GM18502 (cell line): ENCODE results near the gene SUCLA2.
A peak's percentile ranks its signal among the peaks of the same experiment; 100 is the strongest.
"Not testable (repeated sequence)": the region's sequence is repeated elsewhere in the genome, so short reads cannot be mapped to it uniquely, and the experiment has no call there.

ENCODE experiments used
- ATAC-seq: cut with Tn5 transposase; IDR thresholded peaks from one replicate; pipeline ENCODE4 v1.9.1; 2021; ENCODE audit warnings: mild to moderate bottlenecking; ENCODE audit not compliant: unreplicated experiment, poor library complexity

SUCLA2 gene

GRCh38 chr13:48001114-48001881, at the start of gene SUCLA2:
SUCLA2 (minus strand) TSS chr13:48001273; CDS start chr13:48001269, 4 bp downstream.
- peak; percentile 99 for ATAC-seq

GRCh38 chr13:48050550-48050949, 49.5 kb upstream of the SUCLA2 start:
- ATAC-seq: no peak

DNA sequence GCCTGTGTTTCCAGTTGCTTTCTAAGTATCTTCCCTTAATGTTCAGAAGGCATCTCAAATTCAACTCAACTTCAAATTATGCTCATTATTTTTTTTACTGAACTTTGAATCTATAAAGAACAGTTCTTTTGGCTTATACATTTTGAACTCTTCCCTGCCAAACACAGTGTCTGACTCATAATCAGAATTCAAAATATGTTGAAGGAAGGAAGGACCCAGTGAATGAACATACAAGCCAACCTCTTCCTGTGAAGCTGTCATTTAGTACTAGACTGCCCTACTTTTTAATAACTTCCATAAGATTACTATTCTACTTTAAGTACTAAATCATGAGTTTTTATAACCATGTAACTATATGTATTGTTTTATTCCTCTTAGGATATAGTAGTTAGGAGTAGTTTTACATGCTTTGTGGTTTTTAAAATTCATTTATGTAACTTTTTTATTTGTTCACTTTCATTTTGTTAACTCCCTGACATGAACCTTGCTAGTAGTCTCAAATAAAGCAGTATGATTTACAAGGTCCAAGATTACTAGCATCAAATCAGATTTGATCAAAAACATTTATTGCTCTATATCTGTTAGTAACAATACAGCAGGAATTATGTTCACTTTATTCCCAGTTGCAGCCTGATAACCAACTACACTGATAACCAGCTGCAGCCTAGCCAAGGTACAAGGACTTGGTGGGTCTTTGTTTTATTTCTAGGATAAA, 42.9 kb upstream of the SUCLA2 start:
- ATAC-seq: no peak

DNA sequence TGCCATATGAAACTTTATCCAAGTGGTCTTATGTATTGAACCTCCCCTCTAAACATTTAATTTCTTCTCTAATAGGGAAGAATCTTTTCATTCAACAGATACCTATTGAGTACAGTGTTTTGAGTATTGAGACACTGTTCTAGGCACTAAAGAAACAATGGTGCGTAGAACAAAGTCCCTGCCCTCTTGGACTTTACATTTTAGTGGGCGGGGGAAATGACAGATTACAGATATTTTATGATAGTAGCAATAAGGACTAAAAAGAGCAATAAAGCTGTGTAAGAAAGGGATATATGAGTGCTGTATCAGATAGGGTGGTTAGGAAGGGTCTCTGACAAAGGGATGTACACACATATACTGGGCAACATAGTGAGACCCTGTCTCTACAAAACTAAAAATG, 41.8 kb upstream of the SUCLA2 start:
- no peak for ATAC-seq

DNA sequence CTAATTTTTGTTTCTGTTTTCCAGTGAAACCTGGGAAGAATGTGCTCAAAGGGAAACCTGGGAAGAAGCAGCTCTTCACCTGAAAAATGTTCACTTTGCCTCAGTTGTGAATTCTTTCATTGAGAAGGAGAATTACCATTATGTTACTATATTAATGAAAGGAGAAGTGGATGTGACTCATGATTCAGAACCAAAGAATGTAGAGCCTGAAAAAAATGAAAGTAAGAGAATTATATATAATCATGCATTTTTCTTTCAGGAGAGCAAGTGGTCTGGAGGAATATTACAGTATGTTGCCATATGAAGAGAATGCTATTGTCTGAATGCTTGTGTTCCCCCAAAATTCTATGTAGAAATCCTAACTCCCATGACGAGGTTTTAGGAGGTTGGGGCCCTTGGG, 39.8 kb upstream of the SUCLA2 start:
- no peak for ATAC-seq

- ATAC-seq: no peak
Measured at GRCh38 chr13:48040049-48040448, 39.0 kb upstream of the SUCLA2 start.

DNA sequence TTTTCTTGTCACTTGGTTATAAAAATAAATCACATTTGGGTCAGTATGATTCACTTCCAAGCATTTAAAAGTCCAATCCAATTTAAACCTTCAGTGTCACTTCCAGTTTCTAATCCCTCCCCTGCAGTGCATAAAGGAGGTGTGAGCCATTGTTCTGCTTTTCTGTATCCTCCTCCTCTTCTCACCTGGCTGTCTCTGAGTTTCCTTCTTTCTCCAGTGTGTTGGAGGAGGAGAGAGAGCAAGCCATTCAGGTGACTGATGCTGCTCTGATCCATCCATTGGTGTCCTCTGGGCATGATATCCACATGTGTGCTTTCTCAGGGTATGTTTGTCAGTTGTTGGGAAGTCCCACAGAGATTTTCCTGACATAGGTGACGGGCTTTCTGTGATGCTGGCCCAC, 37.7 kb upstream of the SUCLA2 start:
- ATAC-seq: no peak

GRCh38 chr13:48037346-48038173, 36.5 kb upstream of the SUCLA2 start, which contains the start of gene NUDT15:
NUDT15 (plus strand) TSS chr13:48037726; CDS start chr13:48037747, 21 bp downstream.
- ATAC-seq: peak; percentile 93

DNA sequence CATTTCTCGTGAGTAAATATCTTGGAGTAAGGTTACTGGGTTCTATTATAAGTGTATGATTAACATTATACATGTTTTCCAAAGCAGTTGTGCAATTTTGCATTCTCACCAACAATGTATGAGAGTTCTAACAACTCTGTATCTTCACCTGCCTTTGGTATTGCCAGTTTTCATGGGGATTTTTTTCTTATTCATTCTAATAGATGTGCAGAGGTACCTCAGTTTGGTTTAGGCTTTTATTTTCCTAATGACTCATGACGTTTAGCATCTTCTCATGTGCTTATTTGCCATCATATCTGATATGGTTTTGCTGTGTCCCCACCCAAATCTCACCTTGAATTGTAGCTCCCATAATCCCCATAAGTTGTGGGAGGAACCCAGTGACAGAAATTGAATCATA, 28.8 kb upstream of the SUCLA2 start:
- no peak for ATAC-seq

DNA sequence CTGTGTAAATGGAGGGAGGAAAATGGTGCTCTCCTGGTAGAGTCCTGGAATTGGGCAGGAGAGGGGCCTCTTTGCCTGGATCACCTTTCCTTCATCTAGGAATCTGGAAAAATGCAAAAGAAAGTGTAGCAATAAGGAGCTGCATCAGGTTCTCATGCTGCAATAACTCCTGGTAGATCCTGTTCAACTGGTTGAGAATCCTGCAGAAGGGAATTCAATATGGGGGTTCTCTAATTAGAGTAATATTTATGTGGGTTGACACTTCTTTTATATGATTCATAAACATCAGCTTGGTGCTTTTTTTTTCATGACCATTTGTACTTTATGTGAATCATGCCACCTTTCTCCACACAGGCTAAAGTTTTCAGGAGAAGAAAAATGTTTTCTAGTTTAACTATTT, 27.0 kb upstream of the SUCLA2 start:
- no peak for ATAC-seq

DNA sequence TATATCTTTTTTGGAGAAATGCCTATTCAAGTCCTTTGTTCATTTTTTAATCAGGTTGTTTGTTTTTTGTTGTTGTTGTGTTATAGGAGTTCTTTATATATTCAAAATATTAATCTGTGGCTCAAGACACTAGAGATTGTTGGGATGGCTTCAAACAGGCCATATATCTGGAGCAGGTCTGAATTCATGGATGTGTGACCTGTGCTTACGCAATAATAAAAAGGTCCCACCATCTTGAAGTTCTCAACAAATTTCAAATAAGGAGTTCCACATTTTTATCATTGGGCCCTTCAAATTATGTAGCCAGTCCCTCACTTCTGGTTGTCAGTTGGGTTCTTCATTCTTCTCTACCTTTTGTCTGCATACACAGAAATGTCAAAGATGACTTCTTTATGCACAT, 18.7 kb upstream of the SUCLA2 start:
- ATAC-seq: no peak

DNA sequence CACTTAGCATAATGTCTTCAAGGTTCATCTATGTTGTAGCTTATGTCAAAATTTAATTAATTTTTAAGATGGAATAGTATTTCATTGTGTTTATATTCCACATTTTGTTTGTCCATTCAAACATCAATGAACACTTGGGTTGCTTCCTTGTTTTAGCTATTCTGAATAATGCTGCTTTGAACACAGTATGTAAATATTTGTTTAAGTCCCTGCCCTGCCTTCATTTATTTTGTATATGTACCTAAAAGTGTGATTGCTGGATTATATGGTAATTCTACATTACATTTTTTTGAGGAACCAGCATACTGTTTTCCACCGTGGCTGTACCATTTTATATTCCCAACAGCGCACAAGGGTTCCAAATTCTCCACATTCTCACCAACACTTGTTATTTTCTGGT, 17.6 kb upstream of the SUCLA2 start:
- ATAC-seq: no peak

DNA sequence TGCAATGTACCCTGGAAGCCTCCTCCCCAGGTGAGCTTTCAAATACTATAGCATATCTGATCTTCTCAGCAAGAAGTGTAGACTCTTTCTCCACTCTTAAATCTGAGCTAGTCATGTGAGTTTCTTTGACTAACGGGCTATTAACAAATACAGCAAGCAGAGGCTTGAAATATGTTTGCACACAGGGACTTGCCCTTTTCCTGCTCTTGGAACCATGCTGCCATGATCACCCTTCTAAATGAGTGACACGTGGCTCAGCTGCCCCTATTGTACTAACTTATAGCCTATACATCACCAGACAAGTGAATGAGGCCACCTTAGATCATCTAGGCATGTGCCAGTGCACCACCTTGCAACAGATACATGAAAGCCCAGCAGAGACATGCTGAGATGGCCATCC, 13.3 kb upstream of the SUCLA2 start:
- no peak for ATAC-seq

- ATAC-seq: no peak
Measured at GRCh38 chr13:48012668-48013067, 11.6 kb upstream of the SUCLA2 start.

- no peak for ATAC-seq
Measured at GRCh38 chr13:48010698-48011097, 9.6 kb upstream of the SUCLA2 start.

DNA sequence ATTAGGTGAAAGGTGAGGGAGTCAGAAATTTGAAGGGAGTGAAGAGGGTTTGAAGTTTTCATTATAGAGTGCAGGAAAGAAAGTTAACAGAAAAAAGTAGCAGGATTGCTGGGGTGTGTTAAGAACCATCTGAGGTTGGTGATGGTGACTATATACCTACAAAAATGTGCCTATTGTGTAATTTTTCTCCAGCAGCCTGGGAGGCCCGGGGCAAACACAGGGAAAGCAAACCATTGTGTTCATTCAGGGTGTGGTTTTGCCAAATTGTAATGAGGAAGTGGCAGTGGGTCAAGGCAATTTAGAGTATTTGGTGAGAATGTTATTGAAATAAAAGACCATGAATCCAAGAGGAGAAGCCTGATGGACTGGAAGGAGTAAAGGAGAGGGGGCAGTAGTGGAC, 8.2 kb upstream of the SUCLA2 start:
- ATAC-seq: no peak

DNA sequence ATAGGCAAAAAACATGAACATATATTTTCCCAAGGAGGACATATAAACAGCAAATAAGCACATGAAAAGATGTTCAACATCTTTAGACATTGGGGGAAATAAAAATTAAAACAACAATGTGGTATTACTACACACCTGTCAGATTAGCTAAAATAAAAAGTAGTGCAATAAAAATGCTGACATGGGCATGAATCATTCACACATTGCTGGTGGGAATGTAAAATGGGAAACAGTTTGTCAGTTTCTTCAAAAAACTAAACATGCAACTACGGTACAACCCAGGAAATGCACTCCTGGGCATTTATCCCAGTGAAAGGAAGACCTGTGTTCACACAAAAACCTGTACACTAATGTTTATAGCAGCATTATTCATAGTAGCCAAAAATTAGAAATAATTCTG, 5.3 kb upstream of the SUCLA2 start:
- ATAC-seq: no peak

- no peak for ATAC-seq
Measured at GRCh38 chr13:48004201-48004600, 3.1 kb upstream of the SUCLA2 start.

DNA sequence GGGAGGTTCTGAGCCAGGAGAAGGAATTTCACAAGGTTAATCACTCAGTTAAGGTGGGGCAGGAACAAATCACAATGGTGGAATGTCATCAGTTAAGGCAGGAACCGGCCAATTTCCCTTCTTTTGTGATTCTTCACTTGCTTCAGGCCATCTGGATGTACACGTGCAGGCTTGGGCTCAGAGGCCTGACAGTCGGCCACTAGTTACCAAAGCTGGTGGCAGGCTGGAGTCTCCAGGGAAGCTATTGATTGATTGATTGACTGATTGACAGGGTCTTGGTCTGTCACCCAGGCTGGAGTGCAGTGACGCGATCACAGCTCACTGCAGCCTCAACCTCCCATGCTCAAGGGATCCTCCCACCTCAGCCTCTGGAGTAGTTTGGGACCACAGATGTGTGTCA, 926 bp upstream of the SUCLA2 start:
- ATAC-seq: not testable (repeated sequence)

DNA sequence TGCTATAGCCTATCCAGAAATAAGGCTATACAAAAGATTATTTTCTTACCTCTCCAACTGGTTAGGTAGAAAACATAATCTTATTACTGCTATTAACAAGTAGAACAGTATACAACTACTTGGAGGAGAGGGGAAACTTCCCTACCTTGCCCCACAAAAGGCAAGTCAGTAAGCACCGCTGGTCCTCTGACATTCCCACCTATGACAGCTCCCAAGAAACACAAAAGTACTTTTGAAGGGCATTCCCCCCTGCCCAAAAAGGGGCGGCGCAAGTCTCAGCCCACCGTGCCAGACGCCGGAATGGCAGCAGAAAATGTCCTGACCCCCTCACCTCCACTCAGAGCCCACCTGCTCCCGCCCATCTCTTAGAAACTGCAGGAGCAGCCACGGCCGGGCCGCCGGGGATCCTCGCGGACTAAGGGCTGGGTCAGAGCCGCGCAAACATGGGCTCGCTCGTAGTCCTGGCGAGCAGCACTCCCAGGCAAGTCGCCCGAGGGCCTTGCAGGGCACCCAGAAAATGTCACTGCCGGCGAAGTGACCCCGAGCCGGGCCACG, 437 bp downstream of the SUCLA2 start:
- ATAC-seq: peak; percentile 43

DNA sequence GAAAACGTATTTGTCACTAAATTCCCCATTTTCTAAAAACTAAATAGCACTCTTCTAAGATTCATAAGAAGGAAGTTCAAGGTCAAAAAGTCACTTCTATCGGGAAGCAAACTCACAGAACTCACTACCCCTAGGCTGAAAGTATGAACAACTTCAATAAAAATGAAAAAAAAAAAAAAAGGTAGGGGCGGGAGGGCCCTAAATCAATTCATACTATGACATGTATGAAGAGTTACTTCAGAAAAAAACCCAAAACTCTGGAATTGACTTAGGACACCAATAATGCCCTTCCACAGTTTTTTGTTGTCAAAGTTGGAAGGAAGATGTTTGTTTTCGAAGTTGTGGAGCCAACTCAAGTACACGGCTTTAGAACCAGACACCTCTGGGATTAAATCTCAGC, 1.1 kb downstream of the SUCLA2 start:
- no peak for ATAC-seq
